Colon (tissue), 2 donors: ENCODE measurements around the gene KRTAP5-4.
"Not testable (repeated sequence)": the region's sequence is repeated elsewhere in the genome, so short reads cannot be mapped to it uniquely, and the experiment has no call there.

Experiments used
- FAIRE-seq: peaks from 2 replicates; lab custom pipeline; 2012; peaks lifted over from hg19 to GRCh38; lab: Jason Lieb, UNC
- donor health status: control.
- donor health status: control.

Gene KRTAP5-4

DNA sequence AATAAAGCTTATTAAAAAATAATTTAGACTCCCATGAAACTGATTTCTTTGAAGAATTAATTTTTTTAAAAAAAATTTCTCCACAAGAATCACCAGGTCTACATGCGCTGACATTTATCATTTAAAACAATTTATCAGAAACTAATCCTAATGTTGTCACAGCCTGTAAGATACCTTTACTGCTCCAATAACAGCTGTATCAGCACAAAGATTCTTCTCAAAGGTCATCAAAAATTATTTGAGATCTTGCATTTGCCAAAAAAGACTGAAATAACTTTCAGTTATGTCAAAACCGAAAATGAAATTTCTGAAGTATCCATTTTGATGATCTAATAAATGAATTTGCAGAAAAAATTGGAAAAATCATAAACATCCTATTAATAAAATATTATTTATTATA lies 15.7 kb upstream of the KRTAP5-4 start:
- FAIRE-seq: no peak

DNA sequence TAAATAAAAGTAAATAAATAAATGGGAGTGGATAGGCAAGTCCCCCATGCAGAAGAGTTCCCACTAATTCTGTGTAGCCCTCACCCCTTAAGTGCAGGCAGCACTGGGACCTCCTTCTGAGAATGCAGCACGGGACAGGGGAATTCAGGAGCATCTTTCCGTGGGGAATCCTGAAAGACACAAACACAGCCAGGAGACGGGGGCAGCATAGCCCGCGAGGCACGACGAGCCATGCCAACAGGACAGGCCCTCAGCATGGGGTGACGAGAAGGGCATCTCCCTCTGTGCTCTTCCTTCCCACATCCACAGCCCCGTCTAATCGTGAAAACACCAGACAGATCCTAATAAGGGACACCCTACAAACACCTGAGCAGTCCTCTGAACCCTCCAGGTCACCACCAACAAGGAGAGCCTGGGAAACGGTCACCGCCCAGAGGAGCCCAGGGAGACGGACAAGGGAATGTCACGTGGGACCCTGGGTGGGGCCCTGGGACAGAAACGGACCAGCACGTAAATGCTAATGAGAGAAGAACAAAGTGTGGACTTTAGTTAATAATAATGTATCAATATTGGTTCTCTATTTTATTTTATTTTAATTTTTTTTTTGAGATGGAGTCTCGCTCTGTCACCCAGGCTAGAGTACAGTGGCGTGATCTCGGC lies 14.5 kb upstream of the KRTAP5-4 start:
- FAIRE-seq: no peak

DNA sequence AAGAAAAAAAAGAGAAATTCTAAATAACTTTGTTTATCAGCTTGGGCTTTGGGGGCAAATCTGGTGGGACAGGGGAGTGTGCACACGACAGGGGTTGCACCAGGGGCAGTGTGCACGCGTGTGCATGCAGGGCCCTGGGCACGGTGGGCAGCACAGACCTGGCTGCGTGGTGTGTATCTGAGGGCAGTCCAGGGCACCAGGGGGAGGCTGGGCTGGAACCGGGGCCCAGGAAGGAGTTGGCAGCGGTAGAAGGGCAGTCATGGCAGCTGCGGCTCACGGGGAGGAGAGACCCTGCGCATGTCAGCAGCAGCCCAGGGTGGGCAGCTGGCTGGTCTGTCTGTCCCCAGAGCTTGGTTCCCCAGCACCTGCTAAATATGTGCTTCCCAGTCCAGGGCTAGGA lies 11.9 kb upstream of the KRTAP5-4 start:
- FAIRE-seq: no peak

DNA sequence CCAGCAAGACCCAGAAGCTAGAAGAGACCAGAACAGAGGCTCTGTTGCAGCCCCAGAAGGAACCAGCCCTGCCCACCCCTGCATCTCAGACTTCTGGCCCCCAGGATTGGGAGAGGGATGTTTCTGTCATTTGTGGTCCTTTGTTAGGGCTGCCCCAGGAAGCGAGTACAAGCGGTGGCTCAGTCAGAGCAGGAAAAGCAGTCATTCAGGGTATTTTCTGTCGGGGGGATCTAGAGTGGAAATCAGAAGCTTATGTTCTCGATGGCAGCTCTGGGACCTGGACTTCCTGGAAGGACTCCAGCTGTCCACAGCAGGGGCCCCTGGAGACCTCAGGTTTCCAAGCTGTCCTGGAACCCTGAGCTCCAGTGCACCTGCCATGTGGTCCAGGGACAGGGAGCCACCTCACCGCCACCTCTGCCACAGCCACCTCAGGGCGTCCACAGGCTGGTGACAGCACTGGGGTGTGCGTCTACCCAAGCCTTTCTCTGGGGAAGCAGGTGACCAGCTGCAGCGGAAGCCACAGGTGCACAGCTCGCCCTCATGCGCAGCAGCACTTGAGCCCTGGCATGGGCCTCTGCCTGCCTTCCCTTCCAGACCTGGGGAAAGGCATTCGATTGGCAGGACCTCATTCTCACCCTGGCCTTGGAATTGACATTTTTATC lies 10.2 kb upstream of the KRTAP5-4 start:
- FAIRE-seq: no peak

DNA sequence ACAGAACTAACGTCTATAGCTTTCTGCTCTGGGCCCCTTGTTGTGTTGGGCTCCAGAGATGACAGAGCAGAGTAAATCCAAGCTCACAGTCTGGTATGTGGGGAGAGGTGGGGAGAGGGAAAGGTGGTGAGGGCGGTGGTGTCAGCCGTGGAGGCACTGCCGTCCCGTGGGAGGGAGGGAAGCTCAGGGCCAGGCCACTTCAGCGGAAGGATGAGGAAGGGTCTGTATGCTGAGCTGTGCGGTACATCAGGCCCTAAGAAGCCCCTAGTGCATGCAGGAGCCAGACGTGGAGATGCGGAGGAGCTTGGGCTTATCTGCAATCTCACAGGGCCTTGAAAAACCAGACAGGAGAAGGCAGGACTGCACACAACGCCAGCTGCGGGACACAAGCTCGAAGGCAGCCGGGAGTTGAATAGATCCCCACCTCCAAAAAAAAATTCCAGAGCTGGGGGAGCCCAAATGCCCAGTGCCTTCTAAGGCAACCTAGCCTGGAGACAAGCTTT lies 9.2 kb upstream of the KRTAP5-4 start:
- no peak for FAIRE-seq

DNA sequence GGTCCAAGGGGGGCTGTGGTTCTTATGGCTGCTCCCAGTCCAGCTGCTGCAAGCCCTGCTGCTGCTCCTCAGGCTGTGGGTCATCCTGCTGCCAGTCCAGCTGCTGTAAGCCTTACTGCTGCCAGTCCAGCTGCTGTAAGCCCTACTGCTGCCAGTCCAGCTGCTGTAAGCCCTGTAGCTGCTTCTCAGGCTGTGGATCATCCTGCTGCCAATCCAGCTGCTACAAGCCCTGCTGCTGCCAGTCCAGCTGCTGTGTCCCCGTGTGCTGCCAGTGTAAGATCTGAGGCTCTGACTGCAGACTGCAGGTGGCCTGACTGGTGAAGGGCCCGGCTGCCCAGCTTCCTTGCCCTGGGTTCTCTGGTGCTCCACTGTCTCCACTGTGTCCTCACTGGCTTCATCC lies 8.3 kb upstream of the KRTAP5-4 start:
- no peak for FAIRE-seq

DNA sequence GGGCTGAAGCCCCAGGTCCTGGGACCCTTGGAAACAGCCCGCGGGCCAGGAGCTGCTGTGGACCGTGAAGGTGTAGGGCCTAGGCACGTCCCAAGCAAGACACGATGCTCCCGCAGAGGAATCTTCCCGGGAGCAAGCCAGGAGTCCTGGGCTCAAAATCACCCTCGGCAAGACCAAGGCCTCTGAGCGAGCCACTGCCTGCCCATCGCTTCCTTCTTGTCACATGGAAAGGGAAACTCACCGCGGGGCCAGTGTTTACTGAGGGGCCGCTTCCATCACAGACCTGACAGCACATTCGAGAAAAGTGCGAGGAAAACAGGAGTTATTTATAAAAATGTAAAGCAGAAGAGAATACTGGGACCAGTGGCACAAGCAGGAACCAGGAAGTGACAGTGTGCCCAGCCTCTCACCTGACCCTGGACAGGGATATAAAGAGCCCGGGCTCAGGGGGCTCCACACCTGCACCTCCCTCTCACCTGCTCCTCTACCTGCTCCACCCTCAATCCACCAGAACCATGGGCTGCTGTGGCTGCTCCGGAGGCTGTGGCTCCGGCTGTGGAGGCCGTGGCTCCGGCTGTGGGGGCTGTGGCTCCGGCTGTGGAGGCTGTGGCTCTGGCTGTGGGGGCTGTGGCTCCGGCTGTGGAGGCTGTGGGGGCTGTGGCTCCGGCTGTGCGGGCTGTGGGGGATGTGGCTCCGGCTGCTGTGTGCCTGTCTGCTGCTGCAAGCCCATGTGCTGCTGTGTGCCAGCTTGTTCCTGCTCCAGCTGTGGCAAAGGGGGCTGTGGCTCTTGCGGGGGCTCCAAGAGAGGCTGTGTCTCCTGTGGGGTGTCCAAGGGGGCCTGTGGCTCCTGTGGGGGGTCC lies 7.6 kb upstream of the KRTAP5-4 start, which contains the start of gene KRTAP5-5:
Gene KRTAP5-5 (plus strand): TSS at position 450 of the 860 bp plus-strand sequence. CDS start 66 bp downstream, at position 516.
- no peak for FAIRE-seq

DNA sequence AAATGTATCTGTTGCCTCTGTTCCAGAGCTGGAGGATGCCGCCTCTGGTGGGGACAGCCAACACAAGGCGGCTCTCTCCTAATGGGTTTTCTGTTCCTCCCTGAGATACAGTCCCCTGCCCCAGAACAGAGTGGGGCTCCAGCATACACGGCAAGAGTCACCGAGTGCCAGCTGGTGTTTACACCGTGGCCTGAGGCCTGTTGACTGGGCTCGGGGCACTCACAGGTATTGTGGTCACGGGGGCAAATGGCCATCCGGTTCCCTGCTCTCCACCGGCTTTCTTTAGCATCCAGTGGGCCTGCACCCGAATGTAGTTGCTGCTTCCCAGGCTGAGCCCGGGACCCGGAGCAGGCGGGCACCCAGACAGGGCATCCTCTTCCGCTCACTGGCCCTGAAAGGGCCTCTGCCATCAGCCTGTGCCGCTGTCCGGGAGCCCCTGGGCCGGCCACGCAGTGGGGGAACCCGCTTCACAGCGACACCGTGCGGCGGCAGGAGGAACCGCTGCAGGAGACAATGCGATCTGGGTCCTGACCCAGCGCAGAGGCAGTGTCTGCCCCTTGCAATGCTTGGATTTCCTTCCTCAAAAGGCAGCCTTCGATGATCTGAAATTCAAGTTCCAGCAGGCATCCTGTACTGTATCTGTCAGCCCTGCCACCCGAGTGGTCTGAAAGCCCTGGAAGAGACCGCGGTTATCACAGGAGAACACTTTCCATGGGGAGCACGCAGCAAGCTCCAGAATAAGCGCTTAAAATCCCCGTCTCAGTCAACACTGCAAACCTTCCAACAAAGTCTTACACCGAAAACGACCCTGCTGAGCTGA lies 6.8 kb upstream of the KRTAP5-4 start:
- FAIRE-seq: no peak

DNA sequence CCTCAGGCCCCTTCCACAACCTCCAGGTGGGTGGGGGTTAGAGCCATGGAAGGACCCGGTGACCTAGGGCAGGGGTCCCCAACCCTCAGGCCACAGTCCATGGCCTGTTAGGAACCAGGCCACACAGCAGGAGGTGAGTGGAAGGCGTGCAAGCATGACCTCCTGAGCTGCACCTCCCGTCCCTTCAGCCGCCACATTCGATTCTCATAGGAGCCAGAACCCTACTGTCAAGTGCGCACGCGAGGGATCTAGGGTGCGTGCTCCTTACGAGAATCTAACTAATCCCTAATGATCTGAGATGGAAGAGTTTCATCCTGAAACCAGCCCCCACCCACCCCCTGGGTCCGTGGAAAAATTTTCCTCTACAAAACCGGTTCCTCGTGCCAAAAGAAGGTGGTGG lies 3.6 kb upstream of the KRTAP5-4 start:
- FAIRE-seq: no peak

DNA sequence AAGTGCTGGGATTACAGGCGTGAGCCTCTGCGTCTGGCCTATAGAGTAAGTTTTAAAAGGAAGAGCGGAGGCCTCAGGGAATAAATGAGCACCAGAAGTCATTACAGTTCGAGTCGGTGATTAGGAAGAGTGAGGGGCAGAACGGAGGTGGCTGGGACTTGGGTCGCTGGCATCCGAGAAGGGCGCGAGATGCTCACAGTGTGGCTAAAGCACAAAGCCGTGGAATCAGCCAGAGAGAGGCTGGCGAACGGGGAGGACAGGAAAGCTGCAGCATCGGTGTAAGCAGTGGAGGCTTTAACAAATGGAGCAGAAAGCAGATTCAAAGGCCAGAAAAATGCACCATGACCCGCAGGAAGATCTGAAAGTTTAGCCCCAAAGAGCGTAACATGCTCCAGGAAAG lies 2.7 kb upstream of the KRTAP5-4 start:
- FAIRE-seq: no peak

DNA sequence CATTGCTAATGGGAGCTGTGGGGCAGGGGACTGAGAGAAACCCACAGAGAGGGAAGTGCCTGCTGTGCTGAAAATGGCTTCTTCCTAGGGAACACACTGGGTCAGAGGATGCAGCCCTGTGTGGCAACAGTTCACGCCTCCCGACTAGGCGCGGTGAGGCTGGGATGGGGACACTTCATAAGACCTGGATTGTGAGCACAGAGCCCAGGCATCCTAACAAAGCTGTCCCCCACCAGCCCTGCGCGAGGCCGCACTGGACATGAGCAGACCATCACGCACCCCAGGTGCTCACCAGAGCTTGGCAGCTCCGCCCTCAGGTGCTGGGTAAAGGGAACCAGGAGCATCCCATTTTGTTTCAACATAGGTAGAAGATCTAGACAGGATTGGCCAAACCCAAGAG lies 1.8 kb upstream of the KRTAP5-4 start:
- FAIRE-seq: no peak

DNA sequence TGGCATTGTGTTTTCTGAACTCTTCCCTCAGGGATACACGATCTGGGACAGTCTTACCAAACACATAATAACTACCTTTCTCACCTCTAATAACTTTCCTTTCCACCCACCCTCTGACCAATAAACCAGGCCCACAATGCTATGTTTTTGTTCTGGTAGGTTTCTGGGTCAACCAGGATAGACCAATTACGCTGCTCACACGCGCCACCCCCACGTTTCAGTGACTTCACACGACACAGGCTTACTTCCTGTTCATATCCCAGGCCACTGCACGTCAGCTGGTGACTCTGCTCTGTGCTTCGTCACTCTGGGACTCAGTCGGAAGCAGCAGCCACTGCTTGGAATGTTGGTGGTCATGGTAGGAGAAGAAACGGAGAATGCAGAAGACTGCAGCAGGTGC lies 2.5 kb downstream of the KRTAP5-4 start:
- FAIRE-seq: no peak

DNA sequence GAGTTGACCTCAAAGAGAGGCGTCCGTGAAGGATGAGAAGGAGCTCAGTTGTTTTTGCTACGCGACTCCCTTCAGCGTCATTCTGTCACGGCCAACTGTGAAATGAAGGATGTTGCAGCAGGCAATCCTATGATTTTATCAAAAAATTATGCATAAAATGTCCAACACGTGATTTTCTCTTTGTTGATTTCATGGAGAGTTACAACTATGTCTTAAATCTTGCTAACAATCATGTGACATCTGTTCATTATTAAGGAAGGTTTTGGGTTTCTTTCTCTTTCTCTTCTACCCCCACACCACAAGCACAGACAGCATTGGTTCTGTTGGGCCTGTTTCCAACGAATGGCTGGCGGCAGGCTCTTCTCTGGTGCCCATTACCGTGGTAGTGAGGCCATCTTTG lies 3.7 kb downstream of the KRTAP5-4 start:
- FAIRE-seq: no peak

DNA sequence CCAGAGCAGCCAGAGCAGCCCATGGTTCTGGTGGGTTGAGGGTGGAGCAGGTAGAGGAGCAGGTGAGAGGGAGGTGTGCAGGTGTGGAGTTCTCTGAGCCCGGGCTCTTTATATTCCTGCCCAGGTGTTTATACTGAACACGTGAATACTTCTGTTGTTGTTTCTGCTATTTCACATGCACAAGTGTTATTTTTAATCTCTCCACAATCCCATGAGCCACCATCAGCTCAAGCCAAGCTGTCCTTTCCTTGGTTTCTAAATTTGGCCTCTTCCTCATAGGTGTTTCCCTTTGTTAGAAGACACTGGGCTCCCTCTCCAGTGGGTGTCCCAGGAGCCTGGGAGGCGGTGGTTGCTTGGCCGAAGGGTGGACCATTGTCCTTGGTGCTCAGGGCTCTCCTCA lies 13.6 kb downstream of the KRTAP5-4 start, which contains the start of gene KRTAP5-3:
Gene KRTAP5-3 (minus strand): TSS at position 101 of the 400 bp plus-strand sequence. CDS start 78 bp downstream, at position 23.
- no peak for FAIRE-seq

DNA sequence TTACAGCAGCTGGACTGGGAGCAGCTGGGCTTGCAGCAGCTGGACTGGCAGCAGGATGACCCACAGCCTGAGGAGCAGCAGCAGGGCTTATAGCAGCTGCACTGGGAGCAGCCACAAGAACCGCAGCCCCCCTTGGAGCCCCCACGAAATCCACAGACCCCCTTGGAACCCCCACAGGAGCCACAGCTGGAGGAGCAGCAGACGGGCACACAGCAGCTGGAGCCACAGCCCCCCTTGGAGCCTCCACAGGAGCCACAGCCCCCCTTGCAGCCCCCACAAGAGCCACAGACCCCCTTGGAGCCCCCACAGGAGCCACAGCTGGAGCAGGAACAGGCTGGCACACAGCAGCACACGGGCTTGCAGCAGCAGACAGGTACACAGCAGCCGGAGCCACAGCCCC lies 14.0 kb downstream of the KRTAP5-4 start:
- not testable (repeated sequence) for FAIRE-seq

DNA sequence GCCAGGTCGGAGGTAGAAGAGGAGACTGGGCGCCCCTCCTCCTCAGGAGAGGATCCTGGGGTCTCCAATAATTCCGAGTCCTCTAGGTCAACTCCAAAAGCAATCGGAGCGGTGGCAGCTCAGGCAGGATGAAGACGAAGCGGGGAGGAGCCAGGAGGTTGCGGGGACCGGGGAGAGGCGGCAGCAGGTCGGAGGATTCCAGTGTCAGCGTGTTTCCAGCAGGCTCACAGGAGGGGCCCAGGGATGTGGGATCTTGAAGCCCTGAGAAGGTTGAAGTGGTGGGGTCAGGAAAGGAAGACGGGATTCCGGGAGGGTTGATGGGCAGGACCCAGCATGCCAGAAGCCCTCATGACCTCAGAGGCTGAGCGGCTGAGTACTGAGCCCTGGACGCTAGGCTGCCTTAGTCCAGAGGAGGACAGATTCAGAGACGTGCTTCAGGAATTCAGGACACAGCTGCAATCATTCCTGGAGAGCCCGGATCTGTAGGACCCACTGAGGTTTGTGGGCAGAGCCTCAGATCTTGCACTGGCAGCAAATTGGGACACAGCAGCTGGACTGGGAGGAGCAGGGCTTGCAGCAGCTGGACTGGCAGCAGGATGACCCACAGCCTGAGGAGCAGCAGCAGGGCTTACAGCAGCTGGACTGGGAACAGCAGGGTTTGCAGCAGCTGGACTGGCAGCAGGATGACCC lies 14.6 kb downstream of the KRTAP5-4 start:
- FAIRE-seq: not testable (repeated sequence)

DNA sequence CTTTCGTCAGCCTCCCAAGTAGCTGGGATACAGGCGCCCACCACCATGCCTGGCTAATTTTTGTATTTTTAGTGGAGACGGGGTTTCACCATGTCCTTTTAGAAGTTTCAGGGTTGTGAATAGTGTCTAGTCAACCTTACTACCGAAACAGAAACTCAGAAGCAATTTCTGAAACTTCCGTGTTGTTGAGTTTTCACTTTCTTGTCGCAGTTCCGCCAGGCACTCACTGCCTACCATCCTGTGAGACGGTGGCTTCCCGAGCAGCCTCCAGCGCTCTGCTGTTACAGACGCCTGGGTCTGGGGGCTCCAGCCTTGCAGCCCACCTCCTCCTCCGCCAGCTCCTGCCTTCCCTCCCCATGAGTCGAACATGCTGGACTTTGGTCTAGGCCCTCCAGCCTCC lies 16.0 kb downstream of the KRTAP5-4 start:
- not testable (repeated sequence) for FAIRE-seq

DNA sequence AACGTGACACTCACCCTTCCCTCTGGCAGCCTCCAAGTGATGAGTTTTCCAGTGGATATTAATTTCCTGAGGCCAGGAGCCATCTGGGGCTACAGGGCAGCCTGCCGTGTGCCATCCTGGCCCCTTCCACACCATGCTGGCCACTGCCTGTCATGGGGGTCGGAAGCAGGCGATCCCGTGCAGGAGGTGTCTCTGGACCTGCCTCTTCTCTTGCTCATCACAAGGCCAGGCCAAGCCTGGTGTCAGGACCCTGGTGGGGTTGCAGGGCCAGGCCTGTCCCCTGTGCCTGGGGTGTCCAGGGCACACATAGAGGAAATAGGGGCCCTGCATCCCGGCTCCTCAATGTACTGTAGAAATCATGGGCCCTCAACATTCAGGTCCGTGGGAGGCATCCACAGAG lies 17.2 kb downstream of the KRTAP5-4 start:
- no peak for FAIRE-seq

DNA sequence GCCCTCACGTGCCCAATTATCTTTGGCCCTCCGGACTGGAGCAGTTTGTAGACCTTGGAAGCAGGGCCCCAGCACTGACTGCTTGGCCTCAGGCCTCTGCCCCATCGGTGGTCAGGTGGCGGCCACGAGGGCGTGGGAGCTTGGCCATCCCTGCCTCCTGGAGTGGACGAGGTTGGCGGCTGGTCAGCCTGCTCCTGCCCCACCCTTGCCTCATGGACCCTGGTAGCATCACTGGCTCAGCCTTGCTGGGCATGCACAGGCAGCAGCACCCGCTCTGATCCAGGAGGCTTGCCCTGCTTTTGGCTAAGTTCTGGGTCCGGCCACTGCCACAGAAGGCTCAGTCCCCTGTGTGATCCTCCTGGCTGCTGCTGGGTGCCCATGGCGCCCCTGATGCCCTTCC lies 17.8 kb downstream of the KRTAP5-4 start:
- no peak for FAIRE-seq

DNA sequence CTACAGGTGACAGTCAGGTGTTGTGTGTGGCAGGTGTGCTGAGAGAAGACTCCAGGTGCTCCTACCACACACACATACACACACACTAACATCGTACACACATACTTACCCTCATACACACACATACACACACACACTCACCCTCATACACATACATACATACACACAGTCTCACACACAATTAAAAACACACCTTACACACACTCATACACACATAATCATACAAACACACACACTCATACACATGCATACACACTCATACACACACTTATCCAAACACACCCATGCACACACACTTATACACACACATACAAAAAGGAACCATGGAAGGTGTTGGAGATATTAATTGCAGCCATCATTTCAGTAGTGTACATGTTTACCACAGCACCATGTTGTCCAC lies 18.3 kb downstream of the KRTAP5-4 start:
- no peak for FAIRE-seq

DNA sequence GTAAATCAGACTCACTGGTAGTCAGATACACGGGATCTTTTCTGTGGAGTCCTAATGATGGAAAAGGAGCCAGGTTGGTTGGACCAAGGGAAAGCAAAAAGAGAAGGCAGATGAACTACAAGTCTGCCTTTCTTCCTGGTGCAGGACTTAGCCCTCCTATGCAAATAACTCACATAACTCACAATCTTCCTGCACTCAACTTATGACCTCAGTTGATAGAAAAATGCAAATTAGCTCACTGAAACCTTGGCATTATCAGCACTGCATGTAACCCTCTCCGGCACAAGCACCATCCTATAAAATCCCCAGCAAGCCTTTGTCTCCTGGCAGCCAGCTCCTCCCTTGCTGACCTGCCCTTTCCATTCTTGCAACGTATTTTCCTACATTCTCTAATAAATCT lies 20.3 kb downstream of the KRTAP5-4 start:
- not testable (repeated sequence) for FAIRE-seq
